SK-N-SH (cell line): ENCODE results near the gene LDLRAP1. TPM values are rescaled to one million over a fixed set of nuclear protein-coding genes. Genes with fewer than 3 reads are reported as not detected.

Experiments used
- CTCF ChIA-PET: fragments of 300-600, 350-600 bp; formaldehyde crosslinking; extraction: SDS; loops from one replicate; lab custom pipeline; 2021; lab: Yijun Ruan, JAX
- POLR2A ChIA-PET: fragments of 350-600 bp; sonication (Branson Sonifier 250); formaldehyde crosslinking; extraction: SDS; loops from one replicate; lab custom pipeline; 2020; ENCODE audit warnings: antibody characterized with exemption, inconsistent platforms; lab: Yijun Ruan, JAX
- DNase-seq: peaks from one replicate; pipeline ENCODE4 v3.0.0; 2012
- H2AFZ ChIP-seq: fragments of 200-600 bp; sonication (generic); 2 replicates; pipeline ENCODE4 v1.8.1; 2016; ENCODE audit warnings: antibody characterized with exemption, mild to moderate bottlenecking, low read depth
- H3F3A ChIP-seq: fragments of 200-600 bp; sonication (generic); replicated peaks from 2 replicates; pipeline ENCODE3; 2016; ENCODE audit warnings: antibody characterized with exemption, mild to moderate bottlenecking; ENCODE audit not compliant: insufficient read depth
- H3K27ac ChIP-seq, 2 experiments: fragments of 200-500 bp in 1 of 2; fragments of 200-600 bp in 1 of 2; sonication (Bioruptor generic) in 1 of 2; sonication (generic), shearing (Covaris generic) in 1 of 2; 2 replicates each; pipeline versions ENCODE4 v1.5.1 to v1.6.1; 2014 to 2016; ENCODE audit warnings: low read depth in 2 of 2, inconsistent platforms in 1 of 2, low read length in 1 of 2, mild to moderate bottlenecking in 1 of 2, mixed read lengths in 1 of 2
- H3K27me3 ChIP-seq: fragments of 200-600 bp; sonication (generic), shearing (Covaris generic); 2 replicates; pipeline ENCODE4 v1.6.1; 2016; ENCODE audit warnings: mixed run types; ENCODE audit not compliant: insufficient read depth
- H3K36me3 ChIP-seq, 2 experiments: fragments of 200-500 bp in 1 of 2; fragments of 200-600 bp in 1 of 2; sonication (Bioruptor generic) in 1 of 2; sonication (generic) in 1 of 2; replicated peaks in 1 of 2; 2 replicates each; pipeline versions ENCODE3 to v1.5.1; 2014 to 2016; ENCODE audit warnings: low read length in 1 of 2, mild to moderate bottlenecking in 1 of 2; ENCODE audit not compliant: insufficient read depth in 2 of 2, control insufficient read depth in 1 of 2
- H3K4me1 ChIP-seq, 2 experiments: fragments of 200-500 bp in 1 of 2; fragments of 200-600 bp in 1 of 2; sonication (Bioruptor generic) in 1 of 2; sonication (generic), shearing (Covaris generic) in 1 of 2; 2 replicates each; pipeline versions ENCODE4 v1.5.1 to v1.6.1; 2014 to 2016; ENCODE audit warnings: low read depth in 1 of 2, low read length in 1 of 2, mixed run types in 1 of 2; ENCODE audit not compliant: insufficient read depth in 2 of 2, control insufficient read depth in 1 of 2
- H3K4me2 ChIP-seq: fragments of 200-600 bp; sonication (generic), shearing (Covaris generic); 2 replicates; pipeline ENCODE4 v1.6.1; 2017; ENCODE audit warnings: mixed run types
- H3K4me3 ChIP-seq, 2 experiments: fragments of 200-500 bp in 1 of 2; fragments of 200-600 bp in 1 of 2; sonication (Bioruptor generic) in 1 of 2; sonication (generic), shearing (Covaris generic) in 1 of 2; 2 replicates each; pipeline versions ENCODE4 v1.5.1 to v1.8.1; 2014 to 2016; ENCODE audit warnings: low read depth in 2 of 2, inconsistent platforms in 1 of 2, low read length in 1 of 2, mild to moderate bottlenecking in 1 of 2, mixed read lengths in 1 of 2, moderate library complexity in 1 of 2
- H3K79me2 ChIP-seq: fragments of 200-600 bp; sonication (generic); 2 replicates; pipeline ENCODE4 v1.8.1; 2017; ENCODE audit warnings: mild to moderate bottlenecking; ENCODE audit not compliant: insufficient read depth
- H3K9ac ChIP-seq: fragments of 200-600 bp; sonication (generic); 2 replicates; pipeline ENCODE4 v1.6.1; 2017; ENCODE audit warnings: mixed run types
- H3K9me2 ChIP-seq: fragments of 200-600 bp; sonication (generic); 2 replicates; pipeline ENCODE4 v1.6.1; 2017; ENCODE audit warnings: mixed run types
- H3K9me3 ChIP-seq: fragments of 200-600 bp; sonication (generic); 2 replicates; pipeline ENCODE4 v1.6.1; 2017; ENCODE audit warnings: mixed run types, mild to moderate bottlenecking, moderate library complexity
- H4K20me1 ChIP-seq: fragments of 200-600 bp; sonication (generic); 2 replicates; pipeline ENCODE4 v1.6.1; 2017; ENCODE audit warnings: mild to moderate bottlenecking, mixed run types; ENCODE audit not compliant: insufficient read depth
- CTCF ChIP-seq: fragments of 200-600 bp; sonication (generic); IDR thresholded peaks from 2 replicates; pipeline ENCODE4 v1.6.1; 2017; ENCODE audit warnings: antibody characterized with exemption, mild to moderate bottlenecking, moderate library complexity
- ELF1 ChIP-seq: IDR thresholded peaks from 2 replicates; pipeline ENCODE4 v1.4.0; 2012
- EP300 ChIP-seq, 2 experiments: IDR thresholded peaks; 2 replicates each; pipeline versions ENCODE4 v1.4.0 to v1.6.1; 2012; ENCODE audit warnings: borderline replicate concordance in 1 of 2, low read depth in 1 of 2, low read length in 1 of 2
- FOSL2 ChIP-seq: IDR thresholded peaks from 2 replicates; pipeline ENCODE4 v1.4.0; 2012; ENCODE audit warnings: low read depth, mild to moderate bottlenecking, moderate library complexity, borderline replicate concordance
- FOXJ3 ChIP-seq: sonication (generic); formaldehyde crosslinking; IDR thresholded peaks from 2 replicates; pipeline ENCODE4 v1.5.1; 2020; ENCODE audit warnings: mild to moderate bottlenecking, missing genetic modification reagents
- GABPA ChIP-seq: IDR thresholded peaks from 2 replicates; pipeline ENCODE4 v1.4.0; 2012; ENCODE audit warnings: low read depth, mild to moderate bottlenecking
- IRF3 ChIP-seq: fragments of 150-350 bp; IDR thresholded peaks from 2 replicates; pipeline ENCODE4 v1.6.1; 2016; ENCODE audit warnings: mild to moderate bottlenecking, low read depth, low read length
- JUND ChIP-seq: IDR thresholded peaks from 2 replicates; pipeline ENCODE4 v1.4.0; 2012
- MEF2A ChIP-seq: IDR thresholded peaks from 2 replicates; pipeline ENCODE4 v1.4.0; 2012; ENCODE audit warnings: low read depth, borderline replicate concordance
- RAD21 ChIP-seq: IDR thresholded peaks from 2 replicates; pipeline ENCODE4 v1.6.1; 2012; ENCODE audit warnings: mild to moderate bottlenecking, low read length
- RFX5 ChIP-seq: IDR thresholded peaks from 2 replicates; pipeline ENCODE4 v1.6.1; 2012; ENCODE audit warnings: mild to moderate bottlenecking, improper control_type of control experiment, low read length
- USF1 ChIP-seq: IDR thresholded peaks from 2 replicates; pipeline ENCODE4 v1.4.0; 2012; ENCODE audit warnings: low read depth, borderline replicate concordance
- ZBTB33 ChIP-seq: IDR thresholded peaks from 2 replicates; pipeline ENCODE4 v1.4.0; 2012; ENCODE audit warnings: low read depth, borderline replicate concordance
- WGBS: methylation state at CpG from one replicate; pipeline ENCODE4 v1.1.6; 2017; ENCODE audit warnings: low lambda C conversion rate; 5-methylcytosine and 5-hydroxymethylcytosine counted together
- polyA plus RNA-seq, 3 experiments: library from polyadenylated mRNA; depleted of rRNA; stranded (reverse); fragments of >200 nt; gene quantifications; 2 replicates each; pipeline ENCODE4 v1.2.3, GENCODE V29; 2012
- TF ChIP-seq, protein P1 (sequence below): IDR thresholded peaks from 2 replicates; pipeline ENCODE4 v1.4.0; 2012; ENCODE audit warnings: low read depth

LDLRAP1 gene
- polyA plus RNA-seq, 1 of the 3 experiments (the other 2 are of a cell fraction): 19.1 TPM

DNA sequence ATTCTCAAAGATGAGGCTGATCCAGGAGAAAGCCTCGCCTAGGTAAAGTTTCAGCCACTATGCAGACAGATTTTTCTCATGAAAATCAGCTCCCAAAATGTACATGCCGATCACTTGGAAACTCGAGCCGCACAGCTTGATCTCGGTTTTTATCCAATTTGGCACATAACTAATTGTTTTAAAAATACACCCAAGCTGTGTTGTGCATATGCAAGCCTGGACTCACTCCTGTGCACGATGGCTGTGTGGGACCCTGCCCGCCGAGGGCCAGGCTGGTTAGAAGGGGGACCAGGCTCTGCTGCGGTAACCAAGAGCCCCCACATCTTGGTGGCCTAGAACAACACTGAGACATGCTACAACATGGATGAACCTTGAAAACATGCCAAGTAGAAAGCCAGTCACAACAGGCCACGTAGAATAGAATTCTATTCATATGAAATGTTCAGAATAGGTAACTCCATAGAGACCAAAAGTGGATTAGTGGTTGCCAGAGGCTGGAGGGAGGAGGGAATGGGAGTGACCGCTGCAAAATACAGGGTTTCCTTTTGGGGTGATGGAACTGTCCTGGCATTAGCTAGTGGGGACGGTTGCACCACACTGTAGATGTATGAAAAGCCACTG is 16.1 kb upstream of the LDLRAP1 start:
- no peak overlapping the region for H2AFZ ChIP-seq
- no peak for DNase-seq
- H3K79me2 ChIP-seq: no peaks in the 10 kb centered on the region
- H3K27ac ChIP-seq: no peak overlapping the region
- no peaks in the 10 kb centered on the region for H3K9me3 ChIP-seq
- CTCF ChIA-PET: interaction anchor here (0.9 to 3.1 kb wide), 5 partner anchors 9 to 283 kb away, joined by 3 to 12 read pairs (median 3); no protein-coding TSS in a partner anchor
- H3K4me3 ChIP-seq: no peak overlapping the region
- H4K20me1 ChIP-seq: no peaks in the 10 kb centered on the region
- H3K9me2 ChIP-seq: no peaks in the 10 kb centered on the region
- no peaks in the 10 kb centered on the region for H3K36me3 ChIP-seq
- H3K4me1 ChIP-seq: peaks cover 0 to 3% of the 10 kb centered on the region in 2 experiments; a peak in 1 of 4 replicates
- WGBS: 74% methylated on average over 12 of the region's 12 CpGs
- TF ChIP-seq RFX5: no peak
- TF ChIP-seq, protein P1, sequence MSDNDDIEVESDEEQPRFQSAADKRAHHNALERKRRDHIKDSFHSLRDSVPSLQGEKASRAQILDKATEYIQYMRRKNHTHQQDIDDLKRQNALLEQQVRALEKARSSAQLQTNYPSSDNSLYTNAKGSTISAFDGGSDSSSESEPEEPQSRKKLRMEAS: no peak
- TF ChIP-seq GABPA: no peak
- no peak for TF ChIP-seq MEF2A
- no peak for TF ChIP-seq ELF1
- TF ChIP-seq IRF3: no peak
- no peak for TF ChIP-seq ZBTB33
- no peak for TF ChIP-seq USF1
- TF ChIP-seq EP300 (IDR thresholded peaks at IDR 0.05; ENCODE audit: borderline replicate concordance in 1 of 2, low read depth in 1 of 2, low read length in 1 of 2): no peak
- no peak for TF ChIP-seq CTCF
- TF ChIP-seq JUND: no peak
- TF ChIP-seq FOSL2: no peak
- TF ChIP-seq RAD21: no peak
- no peak for TF ChIP-seq FOXJ3 (CRISPR knock-in tag)
- H3K4me2 ChIP-seq: no peak overlapping the region
- H3F3A ChIP-seq: no peaks in the 10 kb centered on the region
- H3K27me3 ChIP-seq: no peaks in the 10 kb centered on the region; the same call in 1 of the 2 replicates
- POLR2A ChIA-PET: no interaction called here
- no peak overlapping the region for H3K9ac ChIP-seq
